Activated T-cell treated with anti-CD3 and anti-CD28 coated beads for 24 hours (primary cell): ENCODE data around the gene CLSTN1.
"Not testable (repeated sequence)": the region's sequence is repeated elsewhere in the genome, so short reads cannot be mapped to it uniquely, and the experiment has no call there.

Experiments
- DNase-seq: peaks from one replicate; pipeline ENCODE4 v3.0.0-alpha.2; 2020; ENCODE audit warnings: low read depth

The CLSTN1 gene

DNA sequence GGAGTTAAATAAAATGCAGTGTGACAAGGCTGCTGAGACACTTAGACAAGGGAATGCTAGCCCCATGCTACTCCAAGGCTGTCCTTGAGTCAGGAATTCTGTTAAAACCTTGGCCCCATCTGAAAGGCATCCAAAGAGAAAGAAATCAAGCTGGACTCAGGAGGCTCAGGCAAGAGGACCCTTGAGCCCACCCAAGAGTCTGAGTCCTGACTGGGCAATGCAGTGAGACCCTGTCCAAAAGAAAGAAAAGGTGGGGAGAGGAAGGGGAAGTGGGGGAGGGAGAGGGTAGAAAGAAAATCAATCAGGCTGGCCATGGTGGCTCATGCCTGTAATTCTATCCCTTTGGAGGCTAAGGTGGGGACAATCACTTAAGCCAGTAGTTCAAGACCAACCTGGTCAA, 26.7 kb downstream of the CLSTN1 start:
- no peak for DNase-seq

DNA sequence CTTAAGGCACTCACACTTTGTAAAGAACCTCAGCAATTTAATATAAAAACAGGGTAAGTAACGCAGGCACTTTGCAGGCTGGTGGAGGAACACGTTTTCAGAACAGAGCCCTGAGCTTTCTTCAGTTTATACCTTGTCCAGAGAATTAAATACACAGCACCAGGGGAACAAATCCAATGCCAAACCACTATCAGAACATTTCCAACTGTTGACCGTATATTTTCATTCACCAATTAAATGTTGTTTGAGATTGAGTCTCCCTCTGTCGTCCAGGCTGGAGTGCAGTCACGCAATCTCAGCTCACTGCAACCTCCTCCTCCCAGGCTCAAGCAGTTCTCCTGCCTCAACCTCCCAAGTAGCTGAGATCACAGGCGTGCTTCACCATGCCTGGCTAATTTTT, 29.7 kb downstream of the CLSTN1 start:
- DNase-seq: no peak

GRCh38 chr1:9793291-9793690, 30.5 kb downstream of the CLSTN1 start:
- no peak for DNase-seq

GRCh38 chr1:9792156-9793042, 31.4 kb downstream of the CLSTN1 start:
- DNase-seq: no peak

- not testable (repeated sequence) for DNase-seq
These were observed 34.1 kb downstream of the CLSTN1 start for GRCh38 chr1:9789700-9790099.

DNA sequence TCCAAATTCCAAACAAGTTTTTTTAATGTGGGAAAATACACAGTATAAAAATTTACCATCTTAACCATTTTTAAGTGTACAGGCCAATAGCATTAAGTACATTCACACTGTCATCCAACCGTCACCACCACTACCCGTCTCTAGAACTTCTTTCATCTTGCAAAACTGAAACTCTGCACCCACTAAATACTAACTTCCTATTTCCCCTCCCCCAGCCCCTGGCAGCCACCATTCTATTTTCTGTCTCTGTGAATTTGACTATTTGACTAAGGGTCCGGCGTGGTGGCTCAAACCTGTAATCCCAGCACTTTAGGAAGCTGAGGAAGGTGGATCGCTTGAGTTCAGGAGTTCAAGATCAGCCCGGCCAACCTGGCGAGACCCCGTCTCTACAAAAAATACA, 36.1 kb downstream of the CLSTN1 start:
- DNase-seq: peak; percentile 35

DNA sequence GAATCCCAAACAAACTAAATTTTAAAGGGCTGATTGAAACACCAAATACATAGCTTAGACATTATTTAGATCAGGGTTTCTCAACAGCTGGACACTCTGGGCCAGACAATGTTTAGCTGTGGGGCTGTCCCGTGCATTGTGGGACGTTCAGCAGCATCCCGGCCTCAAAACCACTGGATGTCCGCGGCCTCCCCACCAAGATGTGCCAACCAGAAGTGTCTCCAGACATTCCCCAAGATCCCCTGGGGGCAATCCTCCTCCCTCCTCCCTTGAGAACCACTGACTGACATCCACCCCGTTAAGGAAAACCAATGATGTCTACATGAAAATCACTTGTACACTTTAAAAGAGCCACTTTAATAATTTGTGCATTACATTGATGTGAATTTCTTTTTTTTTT, 38.4 kb downstream of the CLSTN1 start:
- no peak for DNase-seq

GRCh38 chr1:9784508-9785133, 39.1 kb downstream of the CLSTN1 start:
- DNase-seq: peak; percentile 48

GRCh38 chr1:9782897-9783296, 40.9 kb downstream of the CLSTN1 start:
- no peak for DNase-seq

- no peak for DNase-seq
These were observed 41.5 kb downstream of the CLSTN1 start for GRCh38 chr1:9782116-9782751.

DNA sequence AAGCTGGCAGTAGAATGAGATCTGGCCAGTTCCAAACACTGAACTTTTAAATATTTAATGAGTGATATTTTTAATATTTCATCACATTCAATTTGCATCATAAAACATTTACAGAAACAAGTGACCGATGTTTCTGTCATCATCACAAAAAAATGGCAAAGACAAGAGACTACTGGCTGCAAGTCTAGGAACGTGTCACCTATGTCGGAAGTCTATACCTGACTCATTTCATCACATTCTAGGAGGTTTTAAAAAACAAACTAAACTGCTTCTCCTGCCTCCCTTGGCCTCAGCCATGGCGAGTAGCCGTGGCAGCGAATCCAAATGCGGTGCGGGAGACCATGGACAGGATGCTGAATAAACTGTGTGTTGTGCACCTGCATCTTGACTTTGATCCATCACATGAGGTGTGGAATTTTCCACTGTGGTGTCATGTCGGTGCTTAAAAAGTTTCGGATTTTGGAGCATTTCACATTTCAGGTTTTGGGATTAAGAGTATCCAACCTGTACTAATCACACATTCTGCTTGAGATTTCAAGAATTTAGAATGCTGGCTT, 43.1 kb downstream of the CLSTN1 start:
- no peak for DNase-seq

- no peak for DNase-seq
These were observed 44.9 kb downstream of the CLSTN1 start for GRCh38 chr1:9778905-9779304.

DNA sequence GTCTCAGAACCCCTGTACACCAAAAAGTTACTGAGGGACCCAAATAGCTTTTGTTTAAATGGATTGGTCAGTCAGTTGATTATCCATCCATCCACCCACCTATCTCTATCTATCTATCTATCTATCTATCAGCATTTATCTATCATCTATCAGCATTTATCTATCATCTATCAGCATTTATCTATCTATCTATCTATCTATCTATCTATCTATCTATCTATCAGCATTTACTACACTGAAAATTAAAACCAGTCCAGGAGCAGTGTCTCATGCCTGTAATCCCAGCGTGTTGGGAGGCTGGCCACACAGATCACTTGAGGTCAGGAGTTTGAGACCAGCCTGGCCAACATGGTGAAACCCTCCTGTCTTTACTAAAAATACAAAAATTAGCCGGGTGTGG, 47.1 kb downstream of the CLSTN1 start:
- no peak for DNase-seq

DNA sequence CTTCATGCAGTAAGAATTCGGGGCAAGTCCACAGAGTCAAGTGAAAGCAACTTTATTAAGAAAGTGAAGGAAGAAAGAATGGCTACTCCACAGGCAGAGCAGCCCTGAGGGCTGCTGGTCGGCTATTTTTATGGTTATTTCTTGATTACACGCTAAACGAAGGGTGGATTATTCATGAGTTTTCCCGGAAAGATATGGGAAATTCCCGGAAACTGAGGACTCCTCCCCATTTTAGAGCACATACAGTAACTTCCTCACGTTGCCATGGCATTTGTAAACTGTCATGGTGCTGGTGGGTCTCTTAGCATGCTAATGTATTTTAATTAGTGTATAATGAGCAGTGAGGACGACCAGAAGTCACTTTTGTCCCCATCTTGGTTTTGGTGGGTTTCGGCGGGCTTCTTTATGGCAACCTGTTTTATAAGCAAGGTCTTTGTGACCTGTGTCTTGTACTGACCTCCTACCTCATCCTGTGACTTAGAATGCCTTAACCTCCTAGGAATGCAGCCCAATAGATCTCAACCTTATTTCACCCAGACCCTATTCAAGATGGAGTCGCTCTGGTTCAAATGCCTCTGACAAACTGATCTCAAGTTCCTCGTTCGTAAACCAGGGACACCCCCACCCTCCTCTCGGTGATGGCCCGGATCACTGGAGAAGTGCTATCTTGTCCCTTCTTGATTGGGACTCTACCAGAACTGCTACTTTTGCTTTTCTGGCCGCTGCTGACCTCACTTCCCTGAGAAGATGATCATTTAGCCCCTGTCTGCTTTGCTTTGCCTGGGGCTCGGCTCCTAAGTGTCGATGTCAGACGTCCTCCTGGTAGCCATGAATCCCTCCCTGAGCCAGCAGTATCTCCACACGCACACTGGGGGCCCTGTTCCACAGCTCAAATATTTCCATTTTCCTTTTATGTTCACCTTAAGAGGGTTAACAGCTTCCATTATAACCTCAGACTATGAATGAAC, 48.8 kb downstream of the CLSTN1 start:
- DNase-seq: no peak

DNA sequence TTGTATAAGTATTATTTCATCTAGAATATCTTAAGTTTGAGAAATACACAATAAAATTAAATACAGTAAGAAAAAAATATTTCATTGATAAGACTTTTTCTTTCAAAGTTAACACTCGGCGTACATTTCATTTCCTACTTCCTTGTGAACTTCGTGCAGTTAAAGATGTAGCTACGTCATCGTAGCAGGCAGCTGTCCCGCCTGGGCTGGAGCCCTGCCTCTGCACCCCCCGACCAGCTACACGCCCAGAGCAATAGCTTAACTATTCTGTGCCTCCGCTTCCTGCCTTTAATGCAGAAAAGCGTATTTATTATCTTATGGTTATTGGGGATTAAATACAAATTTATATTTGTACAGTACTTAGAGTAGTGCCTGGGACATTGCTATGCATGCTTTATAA, 53.5 kb downstream of the CLSTN1 start:
- DNase-seq: no peak

DNA sequence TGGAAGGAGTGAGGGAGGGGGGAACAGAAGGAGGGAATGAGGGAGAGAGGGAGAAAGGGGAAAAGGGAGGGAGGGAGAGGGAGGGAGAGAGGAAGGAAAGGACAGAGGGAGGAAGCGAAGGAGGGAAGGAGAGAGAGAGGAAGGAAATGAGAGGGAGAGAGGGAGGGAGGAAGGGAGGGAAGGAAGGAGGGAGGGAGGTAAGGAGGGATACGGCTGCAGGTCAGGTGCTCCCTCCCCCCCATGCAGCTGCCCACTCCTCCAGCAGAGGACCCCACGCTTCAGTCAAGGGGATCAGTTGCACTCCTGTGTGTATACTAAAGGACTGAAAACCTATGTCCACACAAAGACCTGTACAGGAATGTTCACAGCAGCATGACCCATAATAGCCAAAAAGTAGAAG, 54.8 kb downstream of the CLSTN1 start:
- DNase-seq: no peak

DNA sequence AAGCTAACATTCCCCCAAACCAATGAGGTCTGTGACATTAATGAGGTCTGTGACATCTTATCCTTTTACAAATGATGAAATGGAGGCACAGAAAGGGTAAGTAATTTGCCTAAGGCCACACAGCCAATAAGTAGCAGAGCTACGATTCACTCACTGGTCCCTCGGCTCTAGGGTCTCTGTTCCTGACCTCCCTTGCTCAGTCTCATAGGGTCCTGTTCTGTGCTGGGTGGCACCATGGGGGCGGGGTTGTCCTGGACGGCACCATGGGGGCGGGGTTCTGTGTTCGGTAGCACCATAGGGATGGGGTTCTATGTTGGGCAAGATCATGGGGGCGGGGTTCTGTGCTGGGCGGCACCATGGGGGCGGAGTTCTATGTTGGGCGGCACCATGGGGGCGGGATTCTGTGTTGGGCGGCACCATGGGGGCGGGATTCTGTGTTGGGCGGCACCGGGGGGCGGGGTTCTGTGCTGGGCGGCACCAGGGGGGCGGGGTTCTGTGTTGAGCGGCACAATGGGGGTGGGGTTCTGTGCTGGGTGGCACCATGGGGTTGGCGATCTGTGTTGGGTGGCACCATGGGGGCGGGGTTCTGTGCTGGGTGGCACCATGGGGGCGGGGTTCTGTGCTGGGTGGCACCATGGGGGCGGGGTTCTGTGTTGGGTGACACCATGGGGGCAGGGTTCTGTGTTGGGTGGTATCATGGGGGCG, 55.6 kb downstream of the CLSTN1 start:
- no peak for DNase-seq

DNA sequence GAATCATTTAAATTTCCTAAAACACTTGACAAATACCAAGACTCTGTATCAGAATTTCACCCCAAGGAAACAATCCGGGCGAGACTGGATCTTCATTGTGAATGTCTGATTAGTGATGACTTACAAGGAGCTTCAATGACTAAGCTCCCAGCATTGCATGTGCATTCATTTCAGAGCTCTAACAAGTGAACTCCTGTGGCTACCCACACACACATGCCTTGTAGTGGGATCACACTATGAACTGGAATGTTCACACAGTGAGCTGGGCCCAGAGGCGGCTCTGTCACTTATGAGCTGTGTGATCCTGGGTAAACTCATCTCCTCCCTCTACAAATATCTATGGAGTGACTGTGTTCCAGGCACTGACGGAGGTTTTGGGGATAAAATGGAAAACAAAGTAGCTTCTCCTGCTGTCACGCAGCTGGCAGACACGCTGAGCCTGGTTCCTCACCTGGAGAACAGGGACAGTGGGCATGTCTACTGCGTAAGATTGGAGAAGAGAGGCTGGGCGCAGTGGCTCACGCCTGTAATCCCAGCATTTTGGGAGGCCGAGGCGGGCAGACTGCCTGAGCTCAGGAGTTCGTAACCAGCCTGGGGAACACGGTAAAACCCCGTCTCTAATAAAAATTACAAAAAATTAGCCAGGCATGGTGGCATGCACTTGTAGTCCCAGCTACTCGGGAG, 56.9 kb downstream of the CLSTN1 start:
- no peak for DNase-seq

GRCh38 chr1:9764550-9764949, 59.2 kb downstream of the CLSTN1 start:
- no peak for DNase-seq

GRCh38 chr1:9763914-9764313, 59.9 kb downstream of the CLSTN1 start:
- no peak for DNase-seq
